ENCODE data around the gene KCTD16. TPM values are rescaled to one million over a fixed set of nuclear protein-coding genes. Genes with fewer than 3 reads are reported as not detected.

KCTD16 gene
- total and polyA plus RNA-seq, 10 donors: under 0.01 to 0.24 (median 0.17) TPM

DNA sequence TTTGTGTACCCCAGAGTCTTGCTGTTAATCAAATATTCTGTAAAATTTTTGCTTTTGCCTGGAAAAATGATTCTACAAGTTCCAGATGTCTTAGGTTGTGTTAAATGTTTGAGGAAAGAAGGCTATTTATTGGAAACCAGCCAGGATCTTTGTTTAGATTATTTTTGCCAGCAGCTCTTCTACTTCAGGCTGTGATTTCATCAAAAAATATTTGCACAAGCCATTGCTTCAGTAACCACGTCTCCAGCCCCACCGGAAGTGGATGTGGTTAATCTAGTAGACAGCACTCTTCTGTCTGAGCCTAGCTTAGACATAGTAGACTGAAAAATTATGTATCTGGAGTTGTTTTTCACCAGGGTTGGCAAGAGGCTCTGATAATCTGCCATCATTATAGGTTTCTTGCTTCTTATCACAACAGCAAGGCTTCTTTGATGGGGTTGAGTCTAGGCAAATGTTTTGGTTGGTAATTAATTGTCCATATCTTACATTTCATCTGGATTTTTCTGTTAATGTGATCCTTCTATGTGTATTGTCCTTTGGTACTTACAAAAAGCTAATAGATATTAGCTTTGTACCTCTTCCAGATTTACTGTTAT, 17.1 kb downstream of the KCTD16 start:
- peak; percentile 87 for DNase-seq
- Histone ChIP-seq H3K4me1 (peaks cover 44 to 73% (median 55%) of the 10 kb centered on the region in 6 donors), H3K4me3 (no peak overlapping the region), H3K27ac (peak overlapping the region; percentile 35 to 75 (median 68)), H3K27me3 (replicated peaks in 1 of 7) (no peaks in the 10 kb centered on the region), H3K36me3 (no peaks in the 10 kb centered on the region), H3K9me3 (no peaks in the 10 kb centered on the region)
- 2 to 4% (median 4%) methylated on average over 2 of the region's 2 CpGs for WGBS, 5 donors
- TF ChIP-seq POLR2AphosphoS5 (IDR thresholded peaks at IDR 0.05) (no peak), POLR2A (IDR thresholded peaks at IDR 0.05) (no peak)
- TF ChIP-seq, protein P1, sequence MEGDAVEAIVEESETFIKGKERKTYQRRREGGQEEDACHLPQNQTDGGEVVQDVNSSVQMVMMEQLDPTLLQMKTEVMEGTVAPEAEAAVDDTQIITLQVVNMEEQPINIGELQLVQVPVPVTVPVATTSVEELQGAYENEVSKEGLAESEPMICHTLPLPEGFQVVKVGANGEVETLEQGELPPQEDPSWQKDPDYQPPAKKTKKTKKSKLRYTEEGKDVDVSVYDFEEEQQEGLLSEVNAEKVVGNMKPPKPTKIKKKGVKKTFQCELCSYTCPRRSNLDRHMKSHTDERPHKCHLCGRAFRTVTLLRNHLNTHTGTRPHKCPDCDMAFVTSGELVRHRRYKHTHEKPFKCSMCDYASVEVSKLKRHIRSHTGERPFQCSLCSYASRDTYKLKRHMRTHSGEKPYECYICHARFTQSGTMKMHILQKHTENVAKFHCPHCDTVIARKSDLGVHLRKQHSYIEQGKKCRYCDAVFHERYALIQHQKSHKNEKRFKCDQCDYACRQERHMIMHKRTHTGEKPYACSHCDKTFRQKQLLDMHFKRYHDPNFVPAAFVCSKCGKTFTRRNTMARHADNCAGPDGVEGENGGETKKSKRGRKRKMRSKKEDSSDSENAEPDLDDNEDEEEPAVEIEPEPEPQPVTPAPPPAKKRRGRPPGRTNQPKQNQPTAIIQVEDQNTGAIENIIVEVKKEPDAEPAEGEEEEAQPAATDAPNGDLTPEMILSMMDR (IDR thresholded peaks at IDR 0.05 in 8 of 11, conservative IDR thresholded peaks at IDR 0.05 in 3 of 11): no peak
- intact Hi-C loops (cut with DNase I; ENCODE audit: low total_unique reads): no loop called here

DNA sequence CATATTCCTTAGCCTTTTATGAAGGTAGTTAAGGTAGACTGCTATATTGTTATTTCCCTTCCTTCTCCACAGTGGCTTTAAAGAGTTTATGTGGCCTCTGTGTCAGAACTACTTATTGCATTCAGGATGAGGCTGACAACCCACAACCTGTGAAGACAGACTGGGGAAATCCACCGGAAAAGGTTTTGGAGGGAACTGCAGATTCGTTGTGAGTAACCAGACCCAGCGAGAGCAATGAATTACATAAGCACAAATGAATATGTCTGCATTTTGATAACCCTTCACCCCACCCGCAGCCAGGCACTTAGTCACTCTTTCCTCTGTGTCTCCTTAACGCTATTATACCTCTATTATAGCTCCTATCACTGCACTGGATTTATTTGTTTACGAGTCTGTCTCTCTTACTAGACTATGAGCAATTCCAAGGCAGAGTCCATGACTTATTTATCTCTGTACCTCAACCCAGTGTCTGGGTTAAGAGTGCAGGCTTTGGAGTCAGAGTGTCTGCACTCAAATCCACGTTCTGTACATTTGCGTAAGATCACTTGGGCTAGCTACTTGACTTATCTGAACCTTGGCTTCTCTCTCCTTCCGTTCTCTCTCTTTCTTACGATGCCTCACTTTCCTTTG, 19.2 kb downstream of the KCTD16 start:
- peak in 1 of 3 donors; percentile 35 for TF ChIP-seq POLR2AphosphoS5 (IDR thresholded peaks at IDR 0.05)
- TF ChIP-seq POLR2A (IDR thresholded peaks at IDR 0.05): no peak
- intact Hi-C loops (cut with DNase I; ENCODE audit: low total_unique reads): no loop called here
- H3K4me1 ChIP-seq: peaks cover 44 to 66% (median 51%) of the 10 kb centered on the region in 6 donors
- peak overlapping the region in 7 of 8 donors; percentile 2 to 77 (median 55) for H3K27ac ChIP-seq
- peak overlapping the region in 1 of 8 donors; percentile 26 for H3K4me3 ChIP-seq
- no peaks in the 10 kb centered on the region for H3K9me3 ChIP-seq
- H3K36me3 ChIP-seq: no peaks in the 10 kb centered on the region
- 23 to 43% (median 28%) methylated on average over 10 of the region's 10 CpGs for WGBS, 5 donors
- no peaks in the 10 kb centered on the region for H3K27me3 ChIP-seq (replicated peaks in 1 of 7)
- DNase-seq: no peak

DNA sequence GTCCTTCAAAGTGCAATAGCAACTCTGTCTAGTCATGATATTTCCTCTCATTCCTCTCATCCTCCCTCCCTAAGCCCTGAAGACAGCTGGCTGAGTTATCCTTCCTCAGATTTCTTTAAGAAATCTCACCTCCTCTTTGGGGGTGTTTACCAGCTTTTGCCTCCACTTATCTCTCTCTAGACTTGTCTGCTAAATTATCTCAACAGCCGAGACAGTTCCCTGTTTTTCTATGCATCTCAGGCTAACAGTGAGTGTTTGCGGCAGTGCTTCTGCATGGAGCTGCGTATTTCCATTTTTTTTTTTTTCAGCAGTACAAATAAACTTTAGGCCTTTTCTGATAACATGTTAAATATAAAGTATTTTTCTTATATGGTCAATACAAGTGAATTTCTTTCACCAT, 20.9 kb downstream of the KCTD16 start:
- Histone ChIP-seq H3K4me1 (peaks cover 44 to 61% (median 50%) of the 10 kb centered on the region in 6 donors), H3K9me3 (no peaks in the 10 kb centered on the region), H3K4me3 (peak overlapping the region in 1 of 8 donors; percentile 51), H3K36me3 (no peaks in the 10 kb centered on the region), H3K27ac (peak overlapping the region in 4 of 8 donors; percentile 54 to 73 (median 63)), H3K27me3 (replicated peaks in 1 of 7) (peaks cover 0 to 3% (median 0%) of the 10 kb centered on the region in 7 donors)
- no peak for DNase-seq
- intact Hi-C loops (cut with DNase I; ENCODE audit: low total_unique reads): no loop called here
- WGBS, 5 donors: 75 to 86% (median 83%) methylated on average over 3 of the region's 3 CpGs
- TF ChIP-seq POLR2AphosphoS5 (IDR thresholded peaks at IDR 0.05) (no peak), POLR2A (IDR thresholded peaks at IDR 0.05) (no peak)
- TF ChIP-seq, protein P1 (IDR thresholded peaks at IDR 0.05 in 8 of 11, conservative IDR thresholded peaks at IDR 0.05 in 3 of 11): no peak

DNA sequence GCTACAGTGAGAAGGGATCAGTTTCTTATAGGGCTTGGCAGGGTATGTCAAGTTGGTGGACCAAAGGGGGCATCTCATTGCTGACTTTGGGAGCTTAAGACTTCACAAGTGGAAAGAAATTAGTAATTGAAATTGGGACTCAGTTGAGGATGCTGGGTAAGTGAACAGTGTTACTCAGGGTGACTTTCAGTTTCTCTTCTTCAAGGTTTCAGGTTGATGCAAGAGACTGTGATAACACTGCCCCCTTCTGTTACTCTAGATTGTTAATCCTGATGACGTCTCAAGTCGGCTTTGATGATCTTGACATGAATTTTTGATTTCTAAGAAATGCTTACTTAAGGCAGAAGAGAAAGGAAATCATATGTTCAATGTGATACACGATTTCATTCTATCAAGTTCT, 21.3 kb downstream of the KCTD16 start:
- intact Hi-C loops (cut with DNase I; ENCODE audit: low total_unique reads): no loop called here
- Histone ChIP-seq H3K27ac (peak overlapping the region in 4 of 8 donors; percentile 54 to 73 (median 63)), H3K9me3 (no peaks in the 10 kb centered on the region), H3K27me3 (replicated peaks in 1 of 7) (peaks cover 0 to 3% (median 0%) of the 10 kb centered on the region in 7 donors), H3K4me3 (peak overlapping the region in 1 of 8 donors; percentile 51), H3K36me3 (no peaks in the 10 kb centered on the region), H3K4me1 (peaks cover 44 to 56% (median 48%) of the 10 kb centered on the region in 6 donors)
- 3 to 8% (median 5%) methylated on average over 3 of the region's 3 CpGs for WGBS, 5 donors
- no peak for TF ChIP-seq POLR2A (IDR thresholded peaks at IDR 0.05)
- TF ChIP-seq, protein P1 (IDR thresholded peaks at IDR 0.05 in 8 of 11, conservative IDR thresholded peaks at IDR 0.05 in 3 of 11): peak; percentile 32 to 70 (median 63)
- no peak for DNase-seq
